ENCODE data around the gene GADD45A.

DNA sequence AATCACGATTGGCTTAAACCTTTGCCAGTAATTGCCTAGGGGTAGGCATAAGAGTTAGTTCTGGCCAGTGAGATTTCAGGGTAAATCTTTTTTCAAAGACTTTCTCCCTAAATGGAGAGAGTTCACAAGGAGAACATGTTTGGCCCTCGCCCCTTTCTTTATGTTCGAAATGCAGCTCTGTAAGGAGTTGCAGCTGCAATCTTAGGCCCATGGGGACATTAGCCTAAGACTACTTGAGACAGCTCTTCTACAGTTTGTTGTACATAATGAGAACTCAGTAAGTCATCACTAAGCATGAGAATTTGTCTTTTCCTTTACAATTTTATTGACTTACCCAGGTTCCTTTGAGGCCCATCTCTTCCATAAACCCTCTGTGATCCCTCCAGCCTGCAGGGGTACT lies 40.4 kb upstream of the GADD45A start:
- TF ChIP-seq EZH2 (IDR thresholded peaks at IDR 0.05; ENCODE audit: low read length), result no peak
- TF ChIP-seq, protein P1, sequence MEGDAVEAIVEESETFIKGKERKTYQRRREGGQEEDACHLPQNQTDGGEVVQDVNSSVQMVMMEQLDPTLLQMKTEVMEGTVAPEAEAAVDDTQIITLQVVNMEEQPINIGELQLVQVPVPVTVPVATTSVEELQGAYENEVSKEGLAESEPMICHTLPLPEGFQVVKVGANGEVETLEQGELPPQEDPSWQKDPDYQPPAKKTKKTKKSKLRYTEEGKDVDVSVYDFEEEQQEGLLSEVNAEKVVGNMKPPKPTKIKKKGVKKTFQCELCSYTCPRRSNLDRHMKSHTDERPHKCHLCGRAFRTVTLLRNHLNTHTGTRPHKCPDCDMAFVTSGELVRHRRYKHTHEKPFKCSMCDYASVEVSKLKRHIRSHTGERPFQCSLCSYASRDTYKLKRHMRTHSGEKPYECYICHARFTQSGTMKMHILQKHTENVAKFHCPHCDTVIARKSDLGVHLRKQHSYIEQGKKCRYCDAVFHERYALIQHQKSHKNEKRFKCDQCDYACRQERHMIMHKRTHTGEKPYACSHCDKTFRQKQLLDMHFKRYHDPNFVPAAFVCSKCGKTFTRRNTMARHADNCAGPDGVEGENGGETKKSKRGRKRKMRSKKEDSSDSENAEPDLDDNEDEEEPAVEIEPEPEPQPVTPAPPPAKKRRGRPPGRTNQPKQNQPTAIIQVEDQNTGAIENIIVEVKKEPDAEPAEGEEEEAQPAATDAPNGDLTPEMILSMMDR (optimal IDR thresholded peaks at IDR 0.05 in 1 of 3, IDR thresholded peaks at IDR 0.05 in 1 of 3, conservative IDR thresholded peaks at IDR 0.05 in 1 of 3; ENCODE audit: extremely low read depth in 1 of 3, insufficient read depth in 2 of 3, low read length in 3 of 3), result no peak

All from keratinocyte (primary cell).